Right lobe of liver (tissue), 6 donors: ENCODE measurements around the gene SLMAP. TPM values are rescaled to one million over a fixed set of nuclear protein-coding genes. Genes with fewer than 3 reads are reported as not detected.

Source experiments
- ATAC-seq, 4 donors: fragments of 200-7000 bp; cut with Tn5 transposase; one replicate each; pipeline ENCODE4 v1.9.1; 2020; ENCODE audit warnings: mild to moderate bottlenecking in 4 of 4, moderate library complexity in 4 of 4
- DNase-seq, 3 donors: peaks; one replicate each; pipeline ENCODE4 v3.0.0-alpha.2; 2020
- H3K27ac ChIP-seq, 3 donors: fragments of 200-600 bp; one replicate each; pipeline ENCODE4 v1.8.0; 2022
- H3K27me3 ChIP-seq, 2 donors: fragments of 200-600 bp; one replicate each; pipeline ENCODE4 v1.8.0; 2022
- H3K36me3 ChIP-seq, 4 donors: fragments of 200-600 bp; sonication (generic) in 1 of 4; one replicate each; pipeline versions ENCODE4 v1.5.1 to v1.8.0; 2017 to 2022; ENCODE audit warnings: control low read depth in 1 of 4
- H3K4me1 ChIP-seq, 4 donors: fragments of 200-600 bp; sonication (generic) in 1 of 4; one replicate each; pipeline versions ENCODE4 v1.5.1 to v1.8.0; 2017 to 2022; ENCODE audit warnings: control low read depth in 1 of 4
- H3K4me3 ChIP-seq, 3 donors: fragments of 200-600 bp; one replicate each; pipeline ENCODE4 v1.8.0; 2022
- H3K9me3 ChIP-seq, 4 donors: fragments of 200-600 bp; sonication (generic) in 1 of 4; one replicate each; pipeline versions ENCODE4 v1.5.1 to v1.8.0; 2017 to 2022; ENCODE audit warnings: control low read depth in 1 of 4
- POLR2A ChIP-seq: fragments of 450-650 bp; IDR thresholded peaks from one replicate; pipeline ENCODE4 v1.6.1; 2017; ENCODE audit warnings: antibody characterized with exemption, mild to moderate bottlenecking
- WGBS: methylation state at CpG from one replicate; pipeline ENCODE4 v1.1.6; 2018; ENCODE audit warnings: low coverage, low lambda C conversion rate; ENCODE audit not compliant: insufficient coverage; ENCODE audit errors: missing lambda C conversion rate; 5-methylcytosine and 5-hydroxymethylcytosine counted together
- intact Hi-C, 2 donors: fragments of 100-400 bp; cut with DNase I; formaldehyde crosslinking; loops; one replicate each; pipeline versions ENCODE4 v1.11.2 to v1.14.1; 2022
- total RNA-seq, 6 experiments: library from RNA; depleted of rRNA in 2 of 6; stranded (reverse); fragments of >200 nt in 2 of 6; fragmentation: NEBNext Ultra II Directional in 3 of 6; extraction: Animal tissue kit (Norgen Biotek cat#: 25700) in 3 of 6; gene quantifications; one replicate each; pipeline versions ENCODE4 v1.1.0 to v1.2.4, GENCODE V29; 2016 to 2023
- TF ChIP-seq, protein P1 (sequence below), 4 donors: fragments of 200-600 bp in 3 of 4; fragments of 450-650 bp in 1 of 4; IDR thresholded peaks; one replicate each; pipeline versions ENCODE4 v1.5.1 to v1.8.0; 2016 to 2022; ENCODE audit warnings: antibody characterized with exemption in 4 of 4, mild to moderate bottlenecking in 2 of 4
- donor health status: DM: no; HTN: yes; CAD: no.
- donor health status: DM: no; HTN: no; CAD: no.
- donor health status: DM: no; HTN: no; CAD: no.
- donor health status: DM: no; HTN: yes; CAD: no.
- donor health status: DM: no; HTN: yes; CAD: no.

Gene SLMAP
- total RNA-seq, 6 experiments from 2014 or later = 21.1 to 34.9 (median 25.1) TPM

GRCh38 chr3:57777774-57778173 lies 21.7 kb downstream of the SLMAP start:
- H3K9me3 ChIP-seq = no peaks in the 10 kb centered on the region
- no peak for DNase-seq
- no peaks in the 10 kb centered on the region for H3K36me3 ChIP-seq
- TF ChIP-seq POLR2A = no peak
- TF ChIP-seq, protein P1, sequence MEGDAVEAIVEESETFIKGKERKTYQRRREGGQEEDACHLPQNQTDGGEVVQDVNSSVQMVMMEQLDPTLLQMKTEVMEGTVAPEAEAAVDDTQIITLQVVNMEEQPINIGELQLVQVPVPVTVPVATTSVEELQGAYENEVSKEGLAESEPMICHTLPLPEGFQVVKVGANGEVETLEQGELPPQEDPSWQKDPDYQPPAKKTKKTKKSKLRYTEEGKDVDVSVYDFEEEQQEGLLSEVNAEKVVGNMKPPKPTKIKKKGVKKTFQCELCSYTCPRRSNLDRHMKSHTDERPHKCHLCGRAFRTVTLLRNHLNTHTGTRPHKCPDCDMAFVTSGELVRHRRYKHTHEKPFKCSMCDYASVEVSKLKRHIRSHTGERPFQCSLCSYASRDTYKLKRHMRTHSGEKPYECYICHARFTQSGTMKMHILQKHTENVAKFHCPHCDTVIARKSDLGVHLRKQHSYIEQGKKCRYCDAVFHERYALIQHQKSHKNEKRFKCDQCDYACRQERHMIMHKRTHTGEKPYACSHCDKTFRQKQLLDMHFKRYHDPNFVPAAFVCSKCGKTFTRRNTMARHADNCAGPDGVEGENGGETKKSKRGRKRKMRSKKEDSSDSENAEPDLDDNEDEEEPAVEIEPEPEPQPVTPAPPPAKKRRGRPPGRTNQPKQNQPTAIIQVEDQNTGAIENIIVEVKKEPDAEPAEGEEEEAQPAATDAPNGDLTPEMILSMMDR (IDR thresholded peaks at IDR 0.05) = no peak
- H3K4me1 ChIP-seq = peaks cover 0 to 9% (median 2%) of the 10 kb centered on the region in 4 donors
- H3K27me3 ChIP-seq = no peaks in the 10 kb centered on the region
- no peak overlapping the region for H3K4me3 ChIP-seq
- ATAC-seq = peak in 3 of 4 donors; percentile 21 to 48 (median 22)
- 32% methylated on average over 3 of the region's 3 CpGs for WGBS
- H3K27ac ChIP-seq = no peak overlapping the region
- intact Hi-C loops = no loop called here

- H3K4me3 ChIP-seq = no peak overlapping the region
- no peaks in the 10 kb centered on the region for H3K9me3 ChIP-seq
- TF ChIP-seq POLR2A = no peak
- TF ChIP-seq, protein P1 (IDR thresholded peaks at IDR 0.05) = no peak
- peak in 2 of 4 donors; percentile 30 to 38 for ATAC-seq
- intact Hi-C loops = no loop called here
- peaks cover 0 to 11% (median 5%) of the 10 kb centered on the region in 4 donors for H3K4me1 ChIP-seq
- DNase-seq = no peak
- H3K27ac ChIP-seq = no peak overlapping the region
- 78% methylated on average over 1 of the region's 1 CpG for WGBS
- H3K27me3 ChIP-seq = no peaks in the 10 kb centered on the region
- H3K36me3 ChIP-seq = no peaks in the 10 kb centered on the region
Measured at GRCh38 chr3:57778494-57778893, 22.4 kb downstream of the SLMAP start.

- intact Hi-C loops = no loop called here
- peaks cover 0 to 19% (median 9%) of the 10 kb centered on the region in 4 donors for H3K4me1 ChIP-seq
- no peaks in the 10 kb centered on the region for H3K27me3 ChIP-seq
- ATAC-seq = no peak
- 94% methylated on average over 1 of the region's 1 CpG for WGBS
- TF ChIP-seq, protein P1 (IDR thresholded peaks at IDR 0.05) = no peak
- TF ChIP-seq POLR2A = no peak
- H3K4me3 ChIP-seq = no peak overlapping the region
- DNase-seq = no peak
- H3K36me3 ChIP-seq = no peaks in the 10 kb centered on the region
- no peaks in the 10 kb centered on the region for H3K9me3 ChIP-seq
- H3K27ac ChIP-seq = no peak overlapping the region
Measured at GRCh38 chr3:57779666-57780065, 23.6 kb downstream of the SLMAP start.

DNA sequence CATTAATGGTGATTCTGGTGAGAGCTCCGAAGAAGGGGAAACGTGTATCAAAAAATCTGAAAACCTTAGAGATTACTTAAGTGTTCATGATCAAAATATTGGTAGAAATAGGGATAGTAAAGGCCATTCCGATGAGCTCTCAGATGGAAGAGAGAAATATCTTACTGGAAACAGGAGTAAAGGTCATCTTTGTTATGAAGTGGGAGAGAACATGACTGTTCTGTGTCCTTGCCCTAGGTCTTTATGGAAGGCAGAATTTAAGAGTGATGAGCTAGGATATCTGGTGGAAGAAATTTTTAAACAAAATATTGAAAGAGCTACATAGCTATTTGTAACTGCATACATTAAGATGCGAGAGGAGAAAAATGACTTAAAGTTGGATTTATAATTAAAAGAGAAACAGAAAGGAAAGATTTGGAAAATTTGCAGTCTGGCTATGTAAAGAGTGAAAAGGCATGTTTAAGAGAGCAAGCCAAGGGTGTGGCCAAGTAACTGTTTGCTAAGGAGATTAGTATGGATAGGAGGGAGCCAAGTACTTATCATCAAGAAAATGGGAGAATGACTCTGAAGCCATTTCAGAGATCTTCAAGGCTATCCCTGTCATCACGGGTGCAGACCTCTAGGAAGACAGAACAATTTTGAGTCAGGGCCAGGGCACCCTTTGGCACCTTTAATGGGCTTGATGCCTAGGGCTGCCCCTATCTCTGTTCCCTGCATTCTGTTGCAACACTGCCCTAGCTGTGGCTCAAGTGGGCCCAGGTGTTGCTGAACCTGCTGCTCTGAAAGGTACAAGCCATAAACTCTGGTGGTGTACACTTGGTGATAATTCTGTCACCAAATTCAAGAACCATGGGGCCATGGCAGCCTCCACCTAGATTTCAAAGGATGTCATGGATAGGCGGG lies 27.3 kb downstream of the SLMAP start:
- Histone ChIP-seq H3K36me3 (no peaks in the 10 kb centered on the region), H3K4me1 (peaks cover 0 to 19% (median 5%) of the 10 kb centered on the region in 4 donors), H3K27ac (no peak overlapping the region), H3K4me3 (no peak overlapping the region), H3K9me3 (no peaks in the 10 kb centered on the region), H3K27me3 (no peaks in the 10 kb centered on the region)
- no peak for TF ChIP-seq POLR2A
- TF ChIP-seq, protein P1 (IDR thresholded peaks at IDR 0.05) = no peak
- intact Hi-C loops = no loop called here
- 68% methylated on average over 5 of the region's 6 CpGs for WGBS
- ATAC-seq (peak; percentile 77 to 94 (median 80)), DNase-seq (peak in 2 of 3 donors; percentile 62 to 68)
